ENCODE results near the gene MC1R. TPM values are rescaled to one million over a fixed set of nuclear protein-coding genes. Genes with fewer than 3 reads are reported as not detected.

Gene MC1R
- total RNA-seq, 2 experiments from 2014 or later, result 2.0 to 2.5 TPM

- intact Hi-C loops (cut with micrococcal nuclease), result no loop called here
- Mint-ChIP-seq H3K36me3 (ENCODE audit: low read depth) (peaks cover 28% of the 10 kb centered on the region), H3K27me3 (no peaks in the 10 kb centered on the region), H3K4me1 (ENCODE audit: low read depth) (peaks cover 7% of the 10 kb centered on the region), H3K27ac (no peak overlapping the region), H3K4me3 (no peak overlapping the region), H3K9me3 (no peaks in the 10 kb centered on the region)
- DNase-seq, result no peak
- POLR2A ChIA-PET, result interaction anchor here (1.1 to 1.5 kb wide), 2 partner anchors 8 to 9 kb away, joined by 3 read pairs; no protein-coding TSS in a partner anchor
- CTCF ChIA-PET, result interaction anchor here (0.9 kb wide), 1 partner anchor 15 kb away, joined by 4 read pairs; no protein-coding TSS in a partner anchor
- no peak for TF ChIP-seq CTCF (IDR thresholded peaks at IDR 0.05)
- no peak for ATAC-seq
Measured at GRCh38 chr16:89895482-89896250, 23.0 kb upstream of the MC1R start.

- ATAC-seq (no peak), DNase-seq (no peak)
- H3K4me1 Mint-ChIP-seq (ENCODE audit: low read depth), result peaks cover 4% of the 10 kb centered on the region
- H3K4me3 Mint-ChIP-seq, result no peak overlapping the region
- no peaks in the 10 kb centered on the region for H3K27me3 Mint-ChIP-seq
- intact Hi-C loops (cut with micrococcal nuclease), result no loop called here
- TF ChIP-seq CTCF (IDR thresholded peaks at IDR 0.05), result no peak
- H3K27ac Mint-ChIP-seq, result no peak overlapping the region
- H3K36me3 Mint-ChIP-seq (ENCODE audit: low read depth), result peaks cover 28% of the 10 kb centered on the region
- no peaks in the 10 kb centered on the region for H3K9me3 Mint-ChIP-seq
- CTCF ChIA-PET, result interaction anchor here (1.3 kb wide), 1 partner anchor 13 kb away, joined by 7 read pairs; no protein-coding TSS in a partner anchor
- POLR2A ChIA-PET, result interaction anchor here (0.6 to 1.5 kb wide), 2 partner anchors 10 to 11 kb away, joined by 3 read pairs; no protein-coding TSS in a partner anchor
Measured at GRCh38 chr16:89897204-89897603, 21.5 kb upstream of the MC1R start.

DNA sequence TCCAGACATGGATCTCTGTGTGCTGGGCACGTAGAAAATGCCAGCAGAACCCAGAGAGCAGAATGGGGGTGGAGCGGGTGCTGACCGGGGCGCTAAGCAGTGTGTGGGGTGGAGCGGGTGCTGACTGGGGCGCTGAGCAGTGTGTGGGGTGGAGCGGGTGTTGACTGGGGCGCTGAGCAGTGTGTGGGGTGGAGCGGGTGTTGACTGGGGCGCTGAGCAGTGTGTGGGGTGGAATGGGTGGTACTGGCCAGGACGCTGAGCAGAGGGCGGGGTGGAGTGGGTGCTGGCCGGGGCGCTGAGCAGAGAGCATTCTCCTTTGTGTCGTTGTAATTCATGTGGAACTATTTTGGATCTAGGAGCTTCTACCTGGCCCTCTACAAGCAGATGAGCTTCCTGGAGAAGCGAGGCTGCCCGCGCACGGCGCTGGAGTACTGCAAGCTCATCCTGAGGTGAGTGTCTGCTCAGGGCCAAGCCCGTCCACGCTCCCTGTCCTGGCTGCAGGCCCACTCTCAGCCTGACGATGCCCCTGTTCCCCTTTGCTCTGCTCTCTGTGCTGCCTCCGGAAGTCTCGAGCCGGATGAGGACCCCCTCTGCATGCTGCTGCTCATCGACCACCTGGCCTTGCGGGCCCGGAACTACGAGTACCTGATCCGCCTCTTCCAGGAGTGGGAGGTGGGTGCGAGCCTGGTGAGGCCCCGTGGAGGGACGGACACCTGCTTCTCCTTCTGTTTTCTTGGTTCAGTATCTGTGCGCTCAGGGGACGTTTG is 20.3 kb upstream of the MC1R start:
- Mint-ChIP-seq H3K4me1 (ENCODE audit: low read depth) (peaks cover 4% of the 10 kb centered on the region), H3K4me3 (no peak overlapping the region), H3K9me3 (no peaks in the 10 kb centered on the region), H3K27ac (no peak overlapping the region), H3K27me3 (no peaks in the 10 kb centered on the region), H3K36me3 (ENCODE audit: low read depth) (peaks cover 21% of the 10 kb centered on the region)
- intact Hi-C loops (cut with micrococcal nuclease), result no loop called here
- DNase-seq (no peak), ATAC-seq (no peak)
- ChIA-PET CTCF (interaction anchor here (1.7 kb wide), 1 partner anchor 12 kb away, joined by 7 read pairs; no protein-coding TSS in a partner anchor), POLR2A (interaction anchor here (0.7 kb wide), 1 partner anchor 10 kb away, joined by 3 read pairs; no protein-coding TSS in a partner anchor)
- TF ChIP-seq CTCF (IDR thresholded peaks at IDR 0.05), result no peak

DNA sequence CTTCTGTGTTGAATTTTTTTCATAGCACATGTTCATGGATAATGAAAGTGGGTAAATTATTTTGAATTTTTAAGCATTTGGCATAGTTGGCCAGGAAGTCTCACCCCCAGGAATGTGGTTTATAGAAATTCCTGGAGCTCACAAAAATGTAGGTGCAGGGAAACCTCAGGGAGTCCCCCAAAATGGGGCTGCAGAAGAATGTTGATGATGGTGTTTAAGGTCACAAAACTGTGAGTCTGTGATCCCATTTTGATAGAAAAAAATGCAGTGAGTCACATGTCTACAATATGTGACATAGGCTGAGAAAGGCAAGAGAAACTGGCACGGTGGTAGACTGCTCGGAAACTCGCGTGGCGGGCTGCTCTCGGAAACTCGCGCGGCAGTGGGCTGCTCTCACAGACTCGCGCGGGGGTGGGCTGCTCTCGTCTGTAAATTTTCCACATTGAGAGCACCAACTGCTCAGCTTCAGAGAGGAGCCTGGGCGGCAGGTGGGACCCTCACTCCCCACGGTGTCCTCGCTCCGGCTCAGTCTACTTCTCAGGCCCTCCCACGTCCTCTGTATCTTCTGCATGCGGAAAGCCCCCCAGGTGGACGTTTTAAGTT is 18.7 kb upstream of the MC1R start:
- DNase-seq (no peak), ATAC-seq (no peak)
- peaks cover 20% of the 10 kb centered on the region for H3K36me3 Mint-ChIP-seq (ENCODE audit: low read depth)
- H3K27ac Mint-ChIP-seq, result peak overlapping the region; percentile 64
- POLR2A ChIA-PET, result interaction anchor here (0.7 kb wide), 1 partner anchor 107 kb away, joined by 3 read pairs; no protein-coding TSS in a partner anchor
- H3K9me3 Mint-ChIP-seq, result no peaks in the 10 kb centered on the region
- no peak overlapping the region for H3K4me3 Mint-ChIP-seq
- no peak for TF ChIP-seq CTCF (IDR thresholded peaks at IDR 0.05)
- intact Hi-C loops (cut with micrococcal nuclease), result no loop called here
- no peaks in the 10 kb centered on the region for H3K27me3 Mint-ChIP-seq
- peaks cover 4% of the 10 kb centered on the region for H3K4me1 Mint-ChIP-seq (ENCODE audit: low read depth)
- CTCF ChIA-PET, result interaction anchor here (1.7 kb wide), 1 partner anchor 10 kb away, joined by 7 read pairs; no protein-coding TSS in a partner anchor

Measured in activated CD8-positive, alpha-beta T cell treated with anti-CD3 and anti-CD28 coated beads for 36 hours (primary cell).